LoVo (cell line): ENCODE measurements around the gene FPGS.
"Not testable (repeated sequence)": the region's sequence is repeated elsewhere in the genome, so short reads cannot be mapped to it uniquely, and the experiment has no call there.

Experiments used
- DNase-seq: peaks from one replicate; pipeline ENCODE4 v3.0.0-alpha.2; 2016; ENCODE audit warnings: low spot score

The FPGS gene

DNA sequence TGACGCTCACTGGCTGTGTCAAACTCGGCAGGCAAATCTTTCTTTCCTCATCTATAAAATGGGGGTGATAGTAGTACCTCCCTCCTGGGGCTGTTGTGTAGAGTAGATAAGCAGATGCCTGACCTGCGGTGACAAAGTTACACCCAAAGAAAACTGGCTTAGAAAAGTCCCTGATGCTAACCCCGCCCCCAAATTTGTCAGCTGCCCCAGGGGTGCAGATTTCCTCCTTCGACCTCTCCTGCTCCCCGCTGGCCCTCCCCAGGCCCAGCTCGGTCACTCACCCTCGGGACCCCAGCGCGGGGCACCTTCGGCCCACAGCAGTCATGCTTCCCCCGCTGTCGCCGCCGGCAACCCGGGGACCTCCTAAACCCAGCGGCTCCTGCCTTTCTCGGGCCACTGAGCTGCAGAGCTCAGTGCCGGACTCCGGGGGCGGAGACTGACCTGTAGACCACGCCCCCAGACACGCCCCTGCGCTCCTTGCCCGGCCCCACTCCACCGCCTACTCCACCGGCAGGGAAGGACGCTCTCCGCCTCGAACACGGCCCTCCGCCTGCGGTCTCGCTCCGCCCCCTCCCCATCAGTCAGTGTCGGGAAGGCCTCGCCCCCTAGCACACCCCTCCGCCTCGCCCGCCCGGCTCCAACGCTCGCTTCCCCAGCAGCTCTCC is 31.6 kb upstream of the FPGS start:
- DNase-seq: peak; percentile 97

DNA sequence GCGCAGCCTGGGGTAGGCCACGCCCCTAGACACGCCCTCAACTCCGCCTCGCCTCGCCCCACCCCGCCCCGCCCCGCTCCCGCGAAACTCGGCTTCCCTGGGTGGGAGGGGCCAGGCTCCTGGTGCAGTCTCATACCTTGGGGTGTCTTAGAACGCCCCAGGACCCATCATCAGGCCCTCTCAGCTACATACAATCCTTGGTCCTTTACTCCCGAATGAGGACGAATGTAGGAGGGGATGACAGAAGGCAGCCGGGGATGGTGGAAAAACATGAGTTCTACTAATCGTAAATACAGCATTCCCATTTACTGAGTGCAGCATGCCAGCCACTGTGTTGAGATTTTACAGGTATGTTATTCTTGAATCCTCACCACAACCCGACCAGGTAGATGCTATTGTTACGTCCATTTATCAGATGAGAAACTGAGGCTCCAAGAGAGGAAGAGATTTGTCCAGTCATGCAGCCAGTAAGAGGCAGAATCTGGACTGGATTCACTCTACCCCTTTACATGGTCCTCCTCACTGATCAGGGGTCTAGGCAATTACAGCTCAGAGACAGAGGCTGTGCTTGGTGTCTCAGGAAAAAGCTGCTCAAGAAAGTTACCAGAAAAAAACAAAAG is 31.0 kb upstream of the FPGS start:
- DNase-seq: no peak

DNA sequence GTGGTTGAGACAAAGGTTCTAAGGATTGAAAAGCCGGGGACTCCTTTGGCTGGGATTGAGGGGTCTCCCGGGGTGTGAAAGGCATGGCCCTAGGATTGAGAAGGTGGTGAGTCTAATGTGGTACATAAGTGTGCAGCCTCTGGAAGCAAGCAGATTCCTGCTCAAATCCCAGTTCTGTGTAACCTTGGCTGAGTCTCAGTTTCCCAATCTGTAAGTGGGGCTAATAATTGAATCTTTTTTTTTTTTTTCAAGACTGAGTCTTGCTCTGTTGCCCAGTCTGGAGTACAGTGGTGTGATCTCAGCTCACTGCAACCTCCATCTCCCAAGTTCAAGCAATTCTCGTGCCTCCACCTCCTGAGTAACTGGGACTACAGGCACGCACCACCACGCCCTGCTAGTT is 30.1 kb upstream of the FPGS start:
- DNase-seq: no peak

DNA sequence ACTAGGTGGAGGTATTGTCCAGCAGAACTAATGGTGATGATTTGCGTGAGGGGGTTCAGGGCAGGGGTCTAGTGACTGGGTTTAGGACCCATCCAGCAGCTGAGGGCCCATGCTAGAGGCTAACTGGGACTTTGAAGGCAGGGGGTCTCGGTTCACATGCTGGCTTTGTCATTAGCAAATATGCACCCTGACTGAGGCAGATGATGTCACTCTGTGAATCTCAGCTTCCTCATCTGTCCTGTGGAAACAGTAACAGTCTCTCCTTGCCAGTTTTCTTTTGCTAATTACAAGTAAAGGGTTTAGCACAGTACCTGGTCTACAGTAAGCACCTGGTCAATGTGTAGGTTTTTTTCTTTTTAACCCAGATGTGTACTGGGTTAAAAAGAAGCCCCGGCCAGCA is 29.4 kb upstream of the FPGS start:
- no peak for DNase-seq

DNA sequence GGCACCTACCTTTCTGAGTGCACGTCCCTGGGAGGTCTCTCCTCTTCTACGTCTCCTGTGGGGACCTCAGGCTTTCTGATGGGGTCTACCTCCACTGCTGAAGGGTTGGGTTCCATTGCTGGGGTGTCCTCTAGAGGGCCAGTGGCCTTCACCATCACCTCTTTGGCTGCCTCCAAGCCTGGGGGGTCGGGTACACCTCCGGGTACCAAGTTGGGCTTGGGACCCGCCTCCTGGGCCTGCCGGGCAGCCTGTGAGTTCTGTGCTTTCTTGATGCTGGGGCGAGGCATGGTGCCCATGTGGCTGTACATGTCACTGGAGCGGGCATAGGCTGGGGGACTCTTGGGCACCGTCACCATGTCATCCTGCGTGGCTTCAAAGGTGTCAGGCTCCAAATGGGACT is 28.7 kb upstream of the FPGS start:
- DNase-seq: no peak

DNA sequence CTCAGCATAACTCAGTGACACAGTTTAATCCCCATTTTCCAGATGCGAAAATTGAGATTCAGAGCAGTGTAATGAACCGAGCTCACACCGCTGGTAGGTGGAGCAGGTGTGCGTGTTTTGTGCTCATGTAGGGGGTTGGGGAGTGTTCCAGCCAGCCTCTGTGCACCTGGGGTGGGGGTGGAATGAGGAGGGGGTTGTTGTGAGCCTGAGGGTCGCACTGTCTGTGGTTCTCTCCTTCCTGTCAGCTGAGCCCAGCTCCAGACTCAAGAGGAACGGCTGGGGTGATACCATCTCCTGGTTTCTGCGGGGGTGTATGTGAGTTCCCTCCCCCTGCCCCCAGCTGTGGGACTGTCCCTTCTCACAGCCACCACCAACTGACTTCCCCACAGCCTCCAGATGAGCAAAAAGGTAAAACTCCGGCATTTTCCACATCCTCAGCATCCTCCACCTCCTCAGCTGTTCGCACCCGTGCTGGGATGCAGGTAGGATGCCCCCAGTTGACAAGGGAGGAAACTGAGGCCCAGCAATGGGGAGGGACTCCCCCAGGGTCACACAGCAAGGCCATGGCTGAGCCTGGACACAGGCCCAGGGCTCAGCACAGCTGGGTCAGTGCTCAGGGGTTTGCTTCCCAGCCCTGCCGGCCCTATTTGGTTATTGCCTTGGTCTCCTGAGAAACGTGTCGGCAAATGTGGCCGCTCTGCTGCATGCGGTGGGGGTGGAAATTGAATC is 26.3 kb upstream of the FPGS start:
- no peak for DNase-seq

DNA sequence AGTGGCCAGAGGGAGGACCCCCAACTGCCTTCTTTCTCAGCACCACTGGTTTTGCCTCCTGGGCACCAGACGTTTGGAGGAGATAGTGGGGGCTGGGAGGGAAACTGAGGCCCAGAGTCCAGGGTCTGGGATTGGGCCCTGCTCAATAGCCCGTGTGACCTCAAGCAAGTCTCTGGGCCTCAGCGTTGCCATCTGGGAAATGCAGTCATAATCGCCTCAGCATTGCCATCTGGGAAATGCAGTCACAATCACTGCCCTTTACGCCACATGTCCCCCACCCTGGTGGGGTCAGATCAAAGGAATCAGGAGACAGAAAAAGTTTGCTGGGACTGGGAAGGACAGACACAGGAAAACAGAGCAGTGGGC is 25.8 kb upstream of the FPGS start:
- no peak for DNase-seq

DNA sequence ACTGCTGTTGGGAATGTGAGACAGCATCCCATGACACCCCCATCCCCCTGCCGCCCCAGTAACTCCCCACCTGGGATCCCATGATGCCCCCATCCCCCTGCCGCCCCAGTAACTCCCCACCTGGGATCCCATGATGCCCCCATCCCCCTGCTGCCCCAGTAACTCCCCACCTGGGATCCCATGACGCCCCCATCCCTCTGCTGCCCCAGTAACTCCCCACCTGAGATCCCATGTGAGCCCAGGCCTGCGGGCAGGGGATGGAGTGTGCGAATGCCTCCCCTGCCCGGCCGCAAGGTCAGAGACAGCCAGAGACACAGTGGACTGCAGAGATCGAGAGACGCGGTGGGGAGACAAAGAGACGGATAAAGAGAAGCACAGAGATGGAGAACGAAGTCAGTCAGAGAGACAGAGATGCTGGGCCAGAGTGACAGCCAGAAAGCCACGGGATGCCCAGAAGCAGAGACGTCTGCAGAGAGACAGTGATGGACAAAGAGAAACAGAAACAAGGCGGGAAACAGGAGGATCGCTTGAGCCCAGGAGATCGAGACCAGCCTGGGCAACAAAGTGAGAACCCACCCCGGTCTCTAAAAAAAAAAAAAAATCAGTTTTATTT is 25.2 kb upstream of the FPGS start:
- no peak for DNase-seq

DNA sequence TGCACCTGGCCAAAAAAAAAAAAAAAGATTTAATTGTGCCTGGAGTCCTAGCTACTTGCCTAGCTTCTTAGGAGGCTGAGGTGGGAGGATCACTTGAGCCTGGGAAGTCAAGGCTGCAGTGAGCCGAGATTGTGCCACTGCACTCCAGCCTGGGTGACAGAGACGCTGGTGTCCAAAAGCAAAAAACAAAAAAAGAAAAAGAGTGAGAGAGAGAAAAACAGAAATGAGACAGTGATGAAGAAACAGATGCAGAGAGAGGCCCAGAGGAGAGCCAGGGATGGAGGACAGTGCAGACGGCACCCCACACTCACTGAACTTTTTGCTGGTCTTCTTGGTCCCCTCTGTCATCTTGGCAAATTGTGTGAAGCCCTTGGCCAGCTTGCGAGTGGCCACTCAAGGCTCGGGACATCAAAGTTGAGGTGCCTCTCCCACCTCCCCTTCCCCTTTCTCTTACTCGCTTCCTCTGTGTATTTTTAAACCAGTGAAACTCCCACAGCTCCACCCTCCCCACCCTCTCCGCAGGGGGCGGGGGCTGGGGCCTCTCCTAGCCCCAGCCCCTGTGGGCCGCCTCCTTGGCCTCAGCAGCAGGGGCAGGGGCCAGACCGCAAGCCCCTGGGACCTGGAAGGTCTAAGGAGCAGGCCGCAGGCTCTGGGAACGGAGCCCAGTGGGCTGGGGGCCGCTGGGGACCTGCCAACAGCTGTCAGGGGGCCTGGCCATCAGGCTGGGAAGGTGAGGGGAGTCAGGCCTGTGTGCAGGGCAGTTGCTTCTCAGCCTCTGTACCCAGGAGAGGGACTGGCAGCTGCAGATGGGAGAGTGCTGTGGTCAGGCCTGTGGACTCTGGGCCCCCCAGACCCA is 24.2 kb upstream of the FPGS start, which contains the start of gene SH2D3C:
SH2D3C (minus strand) TSS at position 387 of the 856 bp plus-strand sequence; CDS start at position 348, 39 bp downstream.
- no peak for DNase-seq

DNA sequence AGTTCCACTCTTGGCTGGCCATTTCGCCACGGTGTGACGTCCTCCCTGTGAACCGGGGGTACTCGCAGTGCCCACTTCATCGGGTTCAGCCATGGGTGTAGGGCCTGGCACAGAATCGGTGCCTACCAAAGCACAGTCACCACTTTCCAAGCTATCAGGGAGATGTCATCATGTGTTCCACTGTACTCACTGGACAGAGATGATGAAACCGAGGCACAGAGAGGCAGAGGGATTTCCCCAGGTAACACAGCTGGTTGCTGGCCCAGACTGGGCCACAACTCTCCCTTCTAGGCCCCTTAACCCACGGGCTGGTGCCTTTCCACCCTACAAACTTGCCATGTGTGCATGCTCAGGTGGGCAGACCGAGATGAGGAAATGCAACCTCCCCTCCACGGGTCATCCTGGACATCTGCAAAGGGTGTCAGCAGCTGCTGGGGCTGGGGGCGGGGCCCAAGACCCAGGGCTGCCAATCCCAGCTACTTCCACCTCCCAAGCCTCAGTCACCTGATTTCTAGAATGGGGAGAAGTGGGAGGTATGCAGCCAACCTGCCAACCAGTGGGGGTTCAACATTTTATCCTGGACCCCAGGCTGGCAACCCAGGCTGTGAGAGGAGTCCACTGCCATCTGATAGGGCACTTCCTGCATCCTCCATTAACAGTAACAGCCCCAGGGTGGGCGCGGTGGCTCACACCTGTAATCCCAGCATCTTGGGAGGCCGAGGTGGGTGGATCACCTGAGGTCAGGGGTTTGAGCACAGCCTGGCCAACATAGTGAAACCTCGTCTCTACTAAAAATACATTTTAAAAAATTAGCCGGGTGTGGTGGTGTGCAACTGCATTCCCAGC is 23.3 kb upstream of the FPGS start:
- no peak for DNase-seq

DNA sequence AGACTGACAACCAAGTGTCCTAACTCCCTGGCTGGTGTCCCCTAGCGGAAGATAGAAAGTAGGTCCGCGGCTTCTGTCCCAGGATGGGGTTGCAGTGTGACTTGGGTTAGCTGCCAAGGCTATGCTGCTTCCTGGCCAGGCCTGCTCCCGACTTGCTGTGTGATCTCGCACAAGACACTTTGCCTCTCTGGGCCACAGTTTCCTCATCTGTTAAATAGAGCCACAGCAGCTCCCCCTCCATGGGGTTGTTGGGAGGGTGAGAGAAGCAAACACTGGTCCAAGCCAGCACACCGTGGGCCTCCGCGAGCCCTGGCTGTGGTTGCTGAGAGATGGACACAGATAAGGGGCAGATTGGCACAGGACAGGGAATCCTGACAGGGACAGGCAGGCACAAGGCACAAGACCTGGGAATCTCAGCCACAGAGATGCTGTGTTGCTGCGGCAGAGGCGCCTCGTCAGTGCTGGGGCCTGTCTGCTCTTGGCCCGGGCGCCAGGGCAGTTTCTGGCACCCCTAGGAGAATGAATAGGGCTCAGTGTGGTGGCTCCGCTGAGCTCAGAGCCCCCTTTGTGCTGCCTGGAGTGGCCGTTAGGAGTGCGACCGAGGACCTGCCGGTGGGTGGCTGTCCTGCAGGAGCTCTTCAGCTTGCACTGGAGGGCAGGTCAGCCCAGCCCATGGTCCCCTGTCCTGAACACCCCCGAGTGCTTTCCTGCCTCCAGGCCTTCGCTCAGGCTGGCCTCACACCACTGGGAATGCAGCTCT is 22.4 kb upstream of the FPGS start:
- DNase-seq: no peak

DNA sequence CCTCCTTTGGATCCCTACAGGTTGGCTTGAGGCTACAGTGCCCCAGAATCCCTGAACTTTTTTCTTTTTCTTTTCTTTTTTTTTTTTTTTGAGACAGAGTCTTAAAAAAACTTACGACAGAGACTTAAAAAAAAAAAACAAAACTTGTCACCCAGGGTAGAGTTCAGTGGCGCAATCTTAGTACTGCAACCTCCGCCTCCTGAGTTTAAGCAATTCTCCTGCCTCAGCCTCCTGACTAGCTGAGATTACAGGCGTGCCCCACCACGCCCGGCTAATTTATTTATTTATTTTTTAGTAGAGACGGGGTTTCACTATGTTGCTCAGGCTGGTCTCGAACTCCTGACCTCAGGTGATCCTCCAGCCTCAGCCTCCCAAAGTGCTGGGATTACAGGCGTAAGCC is 21.8 kb upstream of the FPGS start:
- DNase-seq: not testable (repeated sequence)

DNA sequence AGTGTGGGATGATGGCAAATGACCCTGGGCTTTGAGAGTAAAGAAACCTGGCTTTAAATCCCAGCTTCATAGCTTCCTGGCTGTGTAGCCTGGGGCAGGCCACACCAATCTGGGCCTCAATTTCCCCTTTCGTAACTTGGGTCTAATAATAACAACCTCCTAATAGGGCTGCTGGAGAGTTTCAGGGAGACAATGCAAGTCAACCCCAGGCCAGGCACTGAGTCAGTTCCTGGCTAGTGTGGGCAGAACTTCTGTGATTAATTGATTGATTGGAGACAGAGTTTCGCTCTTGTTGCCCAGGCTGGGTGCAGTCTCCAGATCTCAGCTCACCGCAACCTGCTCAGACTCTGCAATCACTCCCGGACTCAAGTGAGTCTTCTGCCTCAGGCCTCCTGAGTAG is 20.9 kb upstream of the FPGS start:
- DNase-seq: no peak

DNA sequence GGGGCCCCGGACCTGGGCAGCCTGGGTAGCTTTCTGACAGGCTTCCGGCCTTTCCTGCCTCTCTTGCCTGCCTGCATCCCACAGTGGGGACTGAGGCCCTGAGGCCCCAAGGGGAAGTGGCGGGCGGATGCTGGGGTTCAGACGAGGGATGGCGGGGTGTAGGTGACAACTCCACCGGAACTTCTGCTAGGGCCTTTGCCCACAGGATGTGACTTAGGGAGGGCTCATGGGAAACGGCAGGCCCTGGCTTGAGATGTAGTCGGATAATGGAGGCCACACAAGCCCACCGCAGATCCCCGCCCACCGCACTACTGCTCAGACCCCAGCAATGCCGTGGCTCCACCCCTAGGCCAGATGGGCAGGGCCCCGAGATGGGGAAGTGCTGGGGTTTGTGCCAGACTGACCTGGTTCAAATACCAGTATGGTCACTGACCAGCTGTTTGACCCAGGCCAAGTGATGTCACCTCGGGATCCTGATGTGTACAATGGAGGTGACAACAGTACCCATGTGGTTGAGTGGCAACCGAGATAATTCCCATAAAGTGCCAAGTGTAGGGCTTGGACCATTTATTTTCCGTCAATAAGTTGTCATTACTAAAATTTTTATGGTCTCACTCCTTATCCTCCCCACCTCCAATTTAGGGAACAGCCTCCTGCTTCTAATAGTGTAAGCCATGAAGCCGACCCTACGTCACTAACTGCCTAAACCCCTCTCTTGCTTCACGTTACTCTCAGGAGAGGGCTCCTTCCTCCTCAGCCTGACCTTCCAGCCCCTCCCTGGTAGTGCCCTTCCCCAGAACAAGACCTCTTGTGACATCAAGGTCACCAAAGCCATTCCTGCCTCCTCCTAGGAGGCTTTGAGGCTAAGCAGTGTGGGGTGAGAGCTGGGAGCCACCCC is 19.3 kb upstream of the FPGS start:
- DNase-seq: no peak

DNA sequence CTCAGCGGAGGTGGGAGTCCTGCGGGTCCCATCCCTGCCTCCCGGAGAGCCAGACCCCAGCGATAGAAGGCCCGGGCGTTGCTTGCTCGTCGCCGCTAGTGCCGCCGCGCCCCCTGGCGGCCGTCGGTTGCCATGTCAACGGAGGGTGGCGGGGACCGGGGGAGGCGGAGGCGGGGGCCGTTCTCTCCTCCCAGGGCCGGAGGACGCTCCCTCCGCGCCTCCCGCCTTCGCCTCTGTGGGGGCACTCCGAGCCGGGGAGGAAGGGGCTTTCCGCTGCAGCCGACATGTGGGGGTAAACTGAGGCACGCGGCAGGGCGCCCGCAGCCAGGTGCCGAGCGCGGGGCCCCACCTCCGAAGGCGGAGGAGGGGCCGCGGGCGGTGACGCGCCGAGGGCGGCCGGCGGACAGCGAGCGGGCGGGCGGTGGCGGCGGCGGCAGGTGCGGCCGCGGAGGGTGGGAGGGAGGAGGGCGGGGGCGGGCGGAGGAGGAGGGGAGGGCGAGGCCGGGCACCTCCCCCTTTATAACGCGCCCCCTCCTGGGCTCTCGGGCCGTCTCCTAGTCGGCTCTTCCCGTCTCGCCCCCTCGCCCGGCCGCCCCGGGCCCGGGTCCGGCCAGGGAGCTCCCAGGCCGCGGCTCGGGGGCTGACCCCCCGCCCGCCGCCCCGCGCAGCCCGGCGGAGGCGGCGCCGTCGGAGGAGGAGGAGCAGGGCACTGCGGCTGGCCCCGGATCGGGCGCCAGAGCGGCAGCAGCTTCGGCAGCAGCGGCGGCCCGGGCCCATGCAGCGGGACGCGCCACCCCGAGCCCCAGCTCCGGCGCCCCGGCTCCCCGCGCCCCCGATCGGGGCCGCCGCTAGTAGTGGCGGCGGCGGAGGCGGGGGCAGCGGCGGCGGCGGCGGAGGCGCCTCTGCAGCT is 17.4 kb upstream of the FPGS start:
- DNase-seq: peak; percentile 77

DNA sequence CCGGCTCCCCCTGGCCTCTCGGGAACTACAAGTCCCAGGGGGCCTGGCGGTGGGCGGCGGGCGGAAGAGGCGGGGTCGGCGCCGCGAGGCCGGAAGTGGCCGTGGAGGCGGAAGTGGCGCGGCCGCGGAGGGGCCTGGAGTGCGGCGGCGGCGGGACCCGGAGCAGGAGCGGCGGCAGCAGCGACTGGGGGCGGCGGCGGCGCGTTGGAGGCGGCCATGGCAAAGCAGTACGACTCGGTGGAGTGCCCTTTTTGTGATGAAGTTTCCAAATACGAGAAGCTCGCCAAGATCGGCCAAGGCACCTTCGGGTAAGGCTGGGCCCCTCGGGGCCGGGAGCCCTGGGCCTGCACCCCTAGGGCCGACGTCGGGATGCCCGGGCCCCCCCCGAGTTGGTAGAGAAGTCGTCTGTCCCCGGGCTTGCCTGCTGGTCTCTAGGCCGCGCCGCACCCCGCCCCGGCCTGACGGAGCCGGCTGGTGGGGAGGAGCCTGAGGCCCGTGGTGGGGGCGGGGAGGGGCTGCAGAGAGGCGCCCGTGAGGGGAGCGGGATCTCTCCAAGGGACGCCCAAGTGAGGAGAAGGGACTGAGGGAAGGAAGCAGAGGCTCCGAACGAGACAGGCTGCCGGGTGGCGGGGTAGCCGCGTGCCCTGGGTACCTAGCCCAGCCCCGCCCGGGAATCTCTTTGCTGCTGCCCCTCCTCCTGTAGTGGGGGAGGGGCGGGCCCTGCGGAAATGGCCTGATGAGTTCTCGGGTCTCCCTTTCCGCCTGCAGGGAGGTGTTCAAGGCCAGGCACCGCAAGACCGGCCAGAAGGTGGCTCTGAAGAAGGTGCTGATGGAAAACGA is 16.5 kb upstream of the FPGS start, which contains the start of gene CDK9:
CDK9 (plus strand) TSS at position 102 of the 840 bp plus-strand sequence; CDS start at position 217, 115 bp downstream.
- peak; percentile 90 for DNase-seq

DNA sequence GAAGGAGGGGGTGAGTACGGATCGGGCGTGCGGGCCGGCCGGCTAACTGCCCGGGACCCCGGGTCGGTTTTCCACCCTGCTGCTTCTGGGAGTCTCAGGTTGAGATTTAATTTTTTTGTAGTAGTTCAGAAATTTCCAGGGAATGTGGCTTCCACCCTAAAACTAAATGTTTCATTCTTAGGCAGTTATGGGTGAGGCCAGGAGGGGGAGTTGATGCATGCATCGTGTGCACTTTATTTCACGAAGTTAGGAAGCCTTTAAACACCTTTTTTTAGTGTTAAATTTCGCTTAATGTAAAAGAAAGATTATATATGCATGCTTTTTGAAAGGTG is 15.9 kb upstream of the FPGS start:
- no peak for DNase-seq
